ENCODE measurements around the gene DNAH14. TPM values are rescaled to one million over a fixed set of nuclear protein-coding genes. Genes with fewer than 3 reads are reported as not detected.

DNAH14 gene
- total and polyA plus RNA-seq, 2 of the 4 experiments (the other 2 are of a cell fraction): 2.7 to 3.6 TPM

DNA sequence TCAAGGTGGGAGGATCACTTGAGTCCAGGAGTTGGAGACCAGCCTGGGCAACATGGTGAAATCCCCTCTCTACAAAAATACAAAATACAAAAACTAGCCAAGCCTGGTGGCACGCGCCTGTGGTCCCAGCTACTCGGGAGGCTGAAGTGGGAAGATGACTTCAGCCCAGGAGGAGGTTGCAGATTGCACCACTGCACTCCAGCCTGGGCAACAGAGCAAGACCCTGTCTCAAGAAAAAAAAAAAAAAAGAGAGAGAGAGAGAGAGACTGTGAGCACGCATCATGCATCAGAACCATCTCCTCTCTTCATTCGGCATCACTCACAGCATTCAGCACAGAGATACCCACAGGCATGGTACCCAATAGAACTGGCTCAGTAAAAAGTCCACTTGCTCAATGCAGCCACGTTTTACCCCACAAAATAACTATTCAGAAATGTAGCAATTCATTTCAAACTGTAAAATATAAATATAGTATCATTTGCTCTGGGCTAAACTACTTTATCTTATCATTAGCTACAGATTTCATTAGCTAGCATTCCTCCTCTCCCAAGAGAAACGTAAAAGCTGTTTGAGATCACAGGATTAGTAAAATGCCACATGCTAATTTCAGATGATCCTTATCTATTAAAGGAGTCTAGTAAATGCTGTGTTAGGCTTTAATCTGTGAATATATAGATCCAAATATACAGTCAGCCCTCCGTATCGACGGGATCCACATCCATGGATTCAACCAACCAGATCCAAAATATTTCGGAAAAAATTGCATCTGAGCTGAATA is 486.7 kb downstream of the DNAH14 start:
- Histone ChIP-seq H3K9me3 (ENCODE audit: control insufficient read depth, insufficient read depth, low read length) (no peaks in the 10 kb centered on the region), H2BK20ac (ENCODE audit: low read depth, low read length) (no peak overlapping the region), H3K4me1 (ENCODE audit: control insufficient read depth, insufficient read depth, low read length) (no peaks in the 10 kb centered on the region), H3K9me1 (ENCODE audit: insufficient read depth, low read length) (no peaks in the 10 kb centered on the region; the same call in 1 of the 2 replicates), H4K5ac (ENCODE audit: low read depth, low read length) (no peak overlapping the region), H2AFZ (replicated peaks; ENCODE audit: low read length, poor library complexity) (no peak overlapping the region), H4K20me1 (ENCODE audit: insufficient read depth, low read length) (no peaks in the 10 kb centered on the region), H2BK5ac (ENCODE audit: low read depth, low read length, poor library complexity, severe bottlenecking) (no peak overlapping the region), H3K4ac (ENCODE audit: low read depth, low read length) (no peak overlapping the region), H3K23ac (ENCODE audit: low read depth, low read length) (no peak overlapping the region), H3K56ac (ENCODE audit: extremely low read depth, insufficient read depth, low read length) (no peak overlapping the region), H3K14ac (replicated peaks; ENCODE audit: low read depth, low read length) (no peak overlapping the region), H3K27me3 (ENCODE audit: control insufficient read depth, insufficient read depth, low read length) (no peaks in the 10 kb centered on the region), H4K91ac (ENCODE audit: insufficient read depth, low read depth, low read length) (no peak overlapping the region), H3K4me2 (ENCODE audit: low read depth, low read length) (no peak overlapping the region), H2AK5ac (ENCODE audit: low read depth, low read length) (no peak overlapping the region), H3K18ac (ENCODE audit: low read depth, low read length) (no peak overlapping the region), H3K36me3 (ENCODE audit: control insufficient read depth, insufficient read depth, low read length) (peaks cover 24% of the 10 kb centered on the region), H2AK9ac (replicated peaks; ENCODE audit: low read depth, low read length, poor library complexity) (no peak overlapping the region), H3K9ac (ENCODE audit: low read depth, low read length) (no peak overlapping the region), H3K79me1 (ENCODE audit: low read depth in 1 of 2, low read length in 2 of 2) (peaks cover 19 to 28% of the 10 kb centered on the region in 2 experiments; a peak in 3 of 4 replicates), H3K4me3 (ENCODE audit: insufficient read depth, low read depth, low read length) (no peak overlapping the region), H4K8ac (ENCODE audit: low read depth in 2 of 2, low read length in 2 of 2) (no peak overlapping the region), H3K27ac (ENCODE audit: insufficient read depth, low read length) (no peak overlapping the region), H2BK120ac (ENCODE audit: low read depth, low read length) (no peak overlapping the region), H2BK15ac (ENCODE audit: low read depth, low read length) (no peak overlapping the region)
- dilution Hi-C loops (cut with HindIII; ENCODE audit: low sequenced_read_pairs, unreplicated experiment) (no loop called here), in situ Hi-C loops (cut with MboI; ENCODE audit: low sequenced_read_pairs) (loop anchor here (25.0 kb wide), 1 partner anchor 929 kb away; no protein-coding TSS in a partner anchor), intact Hi-C loops (cut with micrococcal nuclease) (no loop called here)
- ChIA-PET CTCF (interaction anchor here (1.5 kb wide), 1 partner anchor 9 kb away, joined by 4 read pairs; no protein-coding TSS in a partner anchor), POLR2A (ENCODE audit: unreplicated experiment) (no interaction called here)
- BruUV-seq (replicated peaks): no TSS peak
- DNase-seq: no peak
- TF ChIP-seq RCOR1 (IDR thresholded peaks at IDR 0.05; ENCODE audit: insufficient replicate concordance, low read length) (no peak), RAD21 (IDR thresholded peaks at IDR 0.05; ENCODE audit: low read length) (no peak), FOS (IDR thresholded peaks at IDR 0.05; ENCODE audit: low read depth, low read length) (no peak), MAFK (IDR thresholded peaks at IDR 0.05; ENCODE audit: low read depth, low read length) (no peak), MAZ (IDR thresholded peaks at IDR 0.05; ENCODE audit: borderline replicate concordance, low read depth, low read length) (no peak)
- ATAC-seq (ENCODE audit: low read depth): no peak
- WGBS, 2 experiments (ENCODE audit: extremely low coverage in 2 of 2, insufficient read length in 1 of 2): no CpG with 5 or more reads among the region's 11 CpGs

Measured in IMR-90 (cell line).